HG03520 (cell line): Measurements from ENCODE around the gene SLC31A2.
"Not testable (repeated sequence)": the region's sequence is repeated elsewhere in the genome, so short reads cannot be mapped to it uniquely, and the experiment has no call there.

Source experiments
- ATAC-seq: cut with Tn5 transposase; IDR thresholded peaks from one replicate; pipeline ENCODE4 v1.9.1; 2021; ENCODE audit warnings: mild to moderate bottlenecking, moderate library complexity; ENCODE audit not compliant: unreplicated experiment

The SLC31A2 gene

GRCh38 chr9:113149561-113149960 is 1.2 kb upstream of the SLC31A2 start:
- ATAC-seq = not testable (repeated sequence)

- ATAC-seq = no peak
These were observed 1.2 kb downstream of the SLC31A2 start for GRCh38 chr9:113151696-113152630.

- no peak for ATAC-seq
These were observed 1.9 kb downstream of the SLC31A2 start for GRCh38 chr9:113152699-113153098.

GRCh38 chr9:113153599-113153998 is 2.8 kb downstream of the SLC31A2 start:
- no peak for ATAC-seq

- no peak for ATAC-seq
These were observed 3.7 kb downstream of the SLC31A2 start for GRCh38 chr9:113154471-113154870.

GRCh38 chr9:113154946-113155345 is 4.1 kb downstream of the SLC31A2 start:
- no peak for ATAC-seq

DNA sequence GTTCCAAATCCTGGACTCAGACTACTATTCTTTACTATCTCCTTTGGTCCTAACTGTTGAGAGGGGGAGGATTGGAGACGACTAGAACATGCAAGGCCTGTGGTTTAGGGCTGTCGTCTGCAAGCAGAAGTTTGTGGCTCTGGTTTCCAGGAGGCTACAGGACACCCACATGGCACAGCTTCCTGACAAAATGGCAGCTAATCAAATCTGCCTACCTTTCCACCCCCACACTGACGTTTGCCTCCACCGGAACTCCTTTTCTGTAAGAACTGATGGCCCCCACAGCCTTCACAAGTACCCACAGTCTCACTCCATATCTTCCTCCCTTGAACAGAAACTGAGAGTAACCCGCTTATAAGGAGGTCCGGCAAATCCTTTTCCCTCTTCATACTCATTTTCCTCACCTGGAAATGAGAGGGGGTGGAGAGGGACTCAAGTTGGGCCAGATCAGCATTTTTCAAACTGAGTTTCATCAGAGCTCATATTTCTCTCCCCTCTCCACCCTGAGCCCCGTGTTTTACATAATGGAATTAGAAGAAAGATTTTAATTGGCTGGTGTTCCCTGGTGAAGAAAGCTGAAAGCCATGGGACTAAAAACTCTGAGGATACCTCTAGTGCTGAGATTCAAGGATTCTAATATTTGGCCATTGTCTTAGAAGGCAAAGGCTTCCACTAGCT is 5.2 kb downstream of the SLC31A2 start:
- no peak for ATAC-seq

GRCh38 chr9:113156880-113157279 is 6.1 kb downstream of the SLC31A2 start:
- no peak for ATAC-seq

- no peak for ATAC-seq
These were observed 7.6 kb downstream of the SLC31A2 start for GRCh38 chr9:113158446-113158845.

DNA sequence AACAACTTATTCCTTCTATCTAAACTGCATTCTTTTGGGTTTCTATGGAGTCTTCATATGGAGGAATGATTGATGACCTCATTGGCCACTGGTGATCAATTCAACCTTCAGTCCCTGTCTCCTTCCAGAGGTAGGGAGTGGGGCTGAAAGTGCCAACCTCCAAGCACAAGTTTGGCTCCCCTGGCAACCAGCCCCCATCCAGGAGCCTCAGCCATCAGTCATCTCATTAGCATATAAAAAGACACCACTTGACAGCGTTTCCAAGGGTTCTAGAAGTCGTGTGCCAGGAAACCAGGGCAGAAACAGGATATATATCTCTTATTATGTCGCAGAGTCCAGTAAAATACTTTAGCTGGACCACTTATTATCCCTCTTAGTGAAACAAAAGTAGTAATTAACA is 9.8 kb downstream of the SLC31A2 start:
- ATAC-seq = no peak

DNA sequence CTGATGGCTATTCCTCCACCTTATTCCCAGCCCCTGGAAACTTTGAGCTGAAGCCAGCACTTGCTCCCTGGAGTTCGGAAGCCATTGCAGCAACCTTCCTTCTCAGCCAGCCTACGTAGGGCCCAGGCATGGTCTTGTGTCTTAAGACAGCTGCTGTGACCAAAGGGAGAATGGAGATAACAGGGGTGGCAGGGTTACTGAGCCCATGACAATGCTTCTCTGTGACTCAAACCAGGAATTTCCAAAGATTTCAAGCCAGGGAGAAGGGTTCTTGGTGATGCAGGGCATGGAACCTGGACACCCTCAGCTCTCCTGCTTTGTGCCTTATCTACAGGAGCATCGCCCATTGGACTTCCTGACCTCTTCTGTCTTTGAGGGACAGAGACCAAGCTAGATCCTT is 12.2 kb downstream of the SLC31A2 start:
- ATAC-seq = no peak

DNA sequence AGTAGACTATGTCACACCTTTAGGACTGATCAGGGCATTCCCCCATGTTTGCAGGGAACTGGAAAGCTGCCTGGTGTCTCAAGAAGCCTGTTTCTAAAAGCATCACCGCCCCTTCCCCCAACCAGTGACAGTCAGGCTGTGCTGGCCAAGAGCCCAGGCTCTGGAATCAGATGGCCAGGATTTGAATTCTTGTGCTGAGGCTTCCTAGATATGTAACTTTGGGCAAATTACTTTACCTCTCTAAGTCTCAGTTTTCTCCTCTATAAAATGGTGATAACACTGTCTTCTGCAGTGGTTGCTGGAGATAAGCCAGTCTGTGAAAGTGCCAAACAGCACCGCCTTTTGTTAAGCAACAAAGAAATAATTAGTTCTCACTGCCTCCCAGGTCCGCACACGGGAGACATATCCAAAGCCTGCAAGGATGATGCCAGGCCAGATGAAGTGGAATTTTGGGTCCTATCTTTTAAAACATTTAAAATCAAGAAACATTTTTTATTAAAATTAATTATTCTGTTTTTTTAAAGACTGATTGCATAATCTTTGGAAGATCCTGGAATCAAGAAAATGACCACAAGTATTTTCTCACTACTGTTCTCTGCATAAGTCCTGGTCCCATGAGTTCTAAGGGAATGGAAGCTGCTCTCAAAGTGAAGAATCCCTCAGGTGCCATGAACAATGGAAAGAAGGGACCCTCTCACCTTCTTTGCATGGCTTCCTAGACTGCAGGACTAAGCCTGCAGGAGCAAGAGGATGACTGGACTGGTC is 13.9 kb downstream of the SLC31A2 start:
- no peak for ATAC-seq

GRCh38 chr9:113166039-113166438 is 15.2 kb downstream of the SLC31A2 start:
- no peak for ATAC-seq

DNA sequence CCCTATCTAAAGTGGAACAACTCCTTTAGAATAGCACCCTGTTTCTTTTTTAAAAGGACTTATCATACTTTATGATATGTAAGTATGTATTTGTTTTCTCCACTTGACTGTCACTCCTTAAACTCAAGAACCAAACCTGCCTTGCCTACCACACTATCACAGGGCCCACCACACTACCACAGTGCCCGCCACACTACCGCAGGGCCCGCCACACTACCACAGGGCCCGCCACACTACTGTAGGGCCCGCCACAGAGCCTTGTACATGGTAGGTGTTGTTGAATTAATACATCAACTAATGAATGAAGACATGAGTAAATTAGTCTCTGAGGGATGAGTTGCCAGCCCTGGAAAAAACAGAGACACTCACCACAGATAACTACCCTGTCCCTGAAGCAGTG is 18.0 kb downstream of the SLC31A2 start:
- no peak for ATAC-seq

GRCh38 chr9:113173341-113173740 is 22.5 kb downstream of the SLC31A2 start:
- ATAC-seq = no peak

- no peak for ATAC-seq
These were observed 26.0 kb downstream of the SLC31A2 start for GRCh38 chr9:113176803-113177202.

- no peak for ATAC-seq
These were observed 26.4 kb downstream of the SLC31A2 start for GRCh38 chr9:113177251-113177650.

GRCh38 chr9:113178087-113178486 is 27.3 kb downstream of the SLC31A2 start:
- no peak for ATAC-seq

- no peak for ATAC-seq
These were observed 29.0 kb downstream of the SLC31A2 start for GRCh38 chr9:113179839-113180238.

DNA sequence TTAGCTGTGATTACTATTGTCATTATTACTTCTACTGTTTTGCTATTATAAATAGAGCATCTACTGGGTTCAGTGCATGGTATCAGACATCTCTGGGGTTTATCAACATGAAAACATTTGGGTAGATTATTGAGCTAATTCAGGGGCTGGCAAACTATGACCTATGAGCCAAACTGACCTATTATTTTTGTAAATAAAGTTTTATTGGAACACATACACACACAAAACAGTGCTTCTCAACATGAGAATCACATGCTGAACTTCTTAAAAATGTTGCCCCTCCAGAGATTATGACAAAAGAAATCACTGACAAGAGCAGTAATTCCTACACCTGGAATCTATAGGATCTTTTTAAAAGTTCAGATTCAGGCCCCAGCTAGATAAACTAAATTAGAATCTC is 30.4 kb downstream of the SLC31A2 start:
- no peak for ATAC-seq

- no peak for ATAC-seq
These were observed 33.2 kb downstream of the SLC31A2 start for GRCh38 chr9:113183956-113184488.
